K562 (cell line): ENCODE measurements around the gene DAGLB. TPM values are rescaled to one million over a fixed set of nuclear protein-coding genes. Genes with fewer than 3 reads are reported as not detected.
A peak's percentile ranks its signal among the peaks of the same experiment; 100 is the strongest.
"Not testable (repeated sequence)": the region's sequence is repeated elsewhere in the genome, so short reads cannot be mapped to it uniquely, and the experiment has no call there.

Experiments
- ATAC-seq: fragments of 200-7000 bp; cut with Tn5 transposase; 3 replicates; pipeline ENCODE4 v1.9.1; 2020; ENCODE audit warnings: moderate library complexity
- BruUV-seq: library from RNA; stranded (reverse); fragments of 400-500 nt; replicated peaks from 2 replicates; lab custom pipeline; 2021; lab: Mats Ljungman, UMichigan
- CTCF ChIA-PET: fragments of 300-600 bp; formaldehyde crosslinking; extraction: SDS; loops from one replicate; lab custom pipeline; 2021; ENCODE audit warnings: low intra/inter-chr PET ratio; lab: Yijun Ruan, JAX
- POLR2A ChIA-PET: fragments of 300-600, 350-650 bp; sonication (Branson Sonifier 250); formaldehyde crosslinking; extraction: SDS; loops from one replicate; lab custom pipeline; 2021; ENCODE audit warnings: antibody characterized with exemption, inconsistent platforms; lab: Yijun Ruan, JAX
- DNase-seq, 4 experiments: peaks; one replicate each; pipeline versions ENCODE4 v3.0.0 to v3.0.0-alpha.2; 2011 to 2018; ENCODE audit warnings: low spot score in 3 of 4, mixed read lengths in 3 of 4; ENCODE audit errors: extremely low read depth in 1 of 4
- FAIRE-seq: peaks from 2 replicates; lab custom pipeline; 2011; peaks lifted over from hg19 to GRCh38; lab: Jason Lieb, UNC
- H2AFZ ChIP-seq: 2 replicates; pipeline ENCODE4 v1.6.0; 2011; ENCODE audit warnings: low read depth, low read length, control low read depth, inconsistent platforms
- H3K27ac ChIP-seq: fragments of 200-600 bp; 3 replicates; pipeline ENCODE4 v1.8.0; 2011; ENCODE audit warnings: low read depth, mild to moderate bottlenecking, control low read depth, inconsistent platforms, low read length, moderate library complexity, mixed read lengths; ENCODE audit errors: extremely low read depth
- H3K27me3 ChIP-seq, 2 experiments: fragments of 300-600 bp in 1 of 2; 2 replicates in 1 of 2; 3 replicates in 1 of 2; pipeline versions ENCODE4 v1.6.0 to v1.8.0; 2011; ENCODE audit warnings: inconsistent platforms in 2 of 2, low read length in 2 of 2, mild to moderate bottlenecking in 1 of 2, mixed read lengths in 1 of 2, moderate library complexity in 1 of 2; ENCODE audit not compliant: control insufficient read depth in 2 of 2, insufficient read depth in 2 of 2
- H3K36me3 ChIP-seq: fragments of 300-600 bp; 3 replicates; pipeline ENCODE4 v1.8.0; 2011; ENCODE audit warnings: mild to moderate bottlenecking, low read length, inconsistent platforms; ENCODE audit not compliant: control insufficient read depth, insufficient read depth
- H3K4me1 ChIP-seq, 2 experiments: fragments of 200-600 bp in 1 of 2; replicated peaks in 1 of 2; 2 replicates in 1 of 2; 3 replicates in 1 of 2; pipeline versions ENCODE4 v1.5.1 to v1.8.0; 2011; ENCODE audit warnings: inconsistent platforms in 2 of 2, low read length in 2 of 2, mild to moderate bottlenecking in 1 of 2, mixed read lengths in 1 of 2, moderate library complexity in 1 of 2; ENCODE audit not compliant: control insufficient read depth in 2 of 2, insufficient read depth in 2 of 2
- H3K4me2 ChIP-seq: 2 replicates; pipeline ENCODE4 v1.6.1; 2011; ENCODE audit warnings: low read length, control low read depth, inconsistent platforms, mixed read lengths; ENCODE audit not compliant: insufficient read depth
- H3K4me3 ChIP-seq: fragments of 200-600 bp; sonication (generic), shearing (Covaris generic); 2 replicates; pipeline ENCODE4 v1.5.1; 2016; ENCODE audit warnings: control low read depth, inconsistent platforms
- H3K79me2 ChIP-seq: fragments of 200-600 bp; 3 replicates; pipeline ENCODE4 v1.8.0; 2011; ENCODE audit warnings: low read length, inconsistent platforms; ENCODE audit not compliant: control insufficient read depth, insufficient read depth
- H3K9ac ChIP-seq, 2 experiments: 2 replicates each; pipeline versions ENCODE4 v1.6.0 to v1.6.1; 2011; ENCODE audit warnings: low read depth in 2 of 2, low read length in 2 of 2, control low read depth in 1 of 2, inconsistent platforms in 1 of 2, mild to moderate bottlenecking in 1 of 2, mixed read lengths in 1 of 2; ENCODE audit not compliant: insufficient read depth in 1 of 2
- H3K9me1 ChIP-seq: one replicate; pipeline ENCODE4 v1.6.0; 2011; ENCODE audit warnings: inconsistent platforms, mild to moderate bottlenecking, low read length, moderate library complexity; ENCODE audit not compliant: control insufficient read depth, insufficient read depth
- H3K9me3 ChIP-seq: replicated peaks from 2 replicates; pipeline ENCODE4 v1.5.1; 2011; ENCODE audit warnings: low read depth, low read length, inconsistent platforms; ENCODE audit not compliant: control insufficient read depth, insufficient read depth
- H4K20me1 ChIP-seq: replicated peaks from 2 replicates; pipeline ENCODE4 v1.6.1; 2011; ENCODE audit warnings: low read length, inconsistent platforms, mixed read lengths; ENCODE audit not compliant: control insufficient read depth, insufficient read depth
- CEBPB ChIP-seq: fragments of 450-650 bp; IDR thresholded peaks from 2 replicates; pipeline ENCODE4 v1.6.1; 2016; ENCODE audit warnings: missing genetic modification characterization, missing compliant biosample characterization
- NBN ChIP-seq: fragments of 450-650 bp; IDR thresholded peaks from 2 replicates; pipeline ENCODE4 v1.6.1; 2016; ENCODE audit warnings: low read depth, mild to moderate bottlenecking
- POLR2G ChIP-seq: fragments of 200-400 bp; formaldehyde crosslinking; IDR thresholded peaks from 2 replicates; pipeline ENCODE4 v1.6.1; 2017; ENCODE audit warnings: low read depth, mild to moderate bottlenecking, antibody characterized with exemption, low read length, moderate library complexity
- WGBS: fragments of 100-300 bp; shearing (Covaris generic); methylation state at CpG from one replicate; pipeline ENCODE4 v1.1.6; 2016; ENCODE audit warnings: low coverage, mixed read lengths; ENCODE audit not compliant: insufficient coverage; ENCODE audit errors: missing lambda C conversion rate; 5-methylcytosine and 5-hydroxymethylcytosine counted together
- in situ Hi-C: fragments of 300-500 bp; cut with MboI; formaldehyde crosslinking; loops from 4 replicates; pipeline ENCODE4 v1.15.0; 2018; ENCODE audit warnings: inconsistent platforms, mixed read lengths
- intact Hi-C: fragments of 100-400 bp; cut with micrococcal nuclease; formaldehyde crosslinking; loops from 2 replicates; pipeline ENCODE4 v1.14.2; 2022
- polyA plus RNA-seq, 8 experiments: library from polyadenylated mRNA; depleted of rRNA in 4 of 8; stranded (reverse) in 5 of 8; unstranded in 3 of 8; fragments of >200 nt; fragmentation: Nextera tagmentation in 2 of 8; fragmentation: Illumina TruSeq in 1 of 8; extraction: Ambion mirVana in 2 of 8; extraction: Trizol in 1 of 8; gene quantifications; 2 replicates each; pipeline versions ENCODE4 v1.2.1 to v1.2.3, GENCODE V29; 2011 to 2014; ENCODE audit warnings: inconsistent platforms in 1 of 8, missing spikeins in 1 of 8
- total RNA-seq, 7 experiments: library from RNA; depleted of rRNA in 6 of 7; stranded (reverse); fragments of >200 nt in 6 of 7; fragmentation: Illumina TruSeq in 2 of 7; extraction: Trizol in 2 of 7; gene quantifications; 2 replicates each; pipeline versions ENCODE4 v1.2.1 to v1.2.3, GENCODE V29; 2011 to 2021; ENCODE audit warnings: low replicate concordance in 1 of 7

The DAGLB gene
- total and polyA plus RNA-seq, 9 of the 15 experiments (the other 6 are each of a cell fraction or from before 2014, with no cell fraction given) = 0.92 to 16.4 (median 9.3) TPM

GRCh38 chr7:6400243-6401105 lies 47.3 kb downstream of the DAGLB start:
- H3K27ac ChIP-seq, H3K9ac ChIP-seq, intact Hi-C loops, in situ Hi-C loops, DNase-seq, H3K9me1 ChIP-seq, H3K4me2 ChIP-seq, BruUV-seq, POLR2A ChIA-PET, ATAC-seq, H3K4me3 ChIP-seq, CTCF ChIA-PET, H3K9me3 ChIP-seq, FAIRE-seq, H3K27me3 ChIP-seq, H2AFZ ChIP-seq: not testable (repeated sequence)
- Histone ChIP-seq H3K79me2 (peaks cover 46% of the 10 kb centered on the region), H4K20me1 (peaks cover 24% of the 10 kb centered on the region), H3K36me3 (peaks cover 82% of the 10 kb centered on the region), H3K4me1 (peaks cover 4 to 15% of the 10 kb centered on the region in 2 experiments; a peak in 4 of 5 replicates)
- TF ChIP-seq CEBPB (tag) = 0 out of 2 replicates have a peak, but pooled peaks have one; percentile 6
- 95% methylated on average over 19 of the region's 19 CpGs for WGBS

GRCh38 chr7:6399351-6399750 lies 48.4 kb downstream of the DAGLB start:
- peaks cover 79% of the 10 kb centered on the region for H3K36me3 ChIP-seq
- peak overlapping the region in 1 of 2 experiments; percentile 83; a peak in 1 of 4 replicates for H3K9ac ChIP-seq
- no peaks in the 10 kb centered on the region for H3K27me3 ChIP-seq
- no peak overlapping the region for H2AFZ ChIP-seq
- no TSS peak for BruUV-seq
- peaks cover 27% of the 10 kb centered on the region for H4K20me1 ChIP-seq
- no peak overlapping the region for H3K27ac ChIP-seq
- H3K9me3 ChIP-seq = no peaks in the 10 kb centered on the region
- intact Hi-C loops (no loop called here), in situ Hi-C loops (no loop called here)
- FAIRE-seq (no peak), DNase-seq (no peak), ATAC-seq (no peak)
- peaks cover 57% of the 10 kb centered on the region for H3K79me2 ChIP-seq
- POLR2A ChIA-PET = interaction anchor here (1.1 to 1.9 kb wide), 2 partner anchors 9 to 10 kb away, joined by 3 to 6 read pairs; no protein-coding TSS in a partner anchor
- H3K4me3 ChIP-seq = no peak overlapping the region
- WGBS = 100% methylated on average over 8 of the region's 8 CpGs
- H3K9me1 ChIP-seq = peaks cover 2% of the 10 kb centered on the region
- no peak for TF ChIP-seq NBN
- 0 out of 2 replicates have a peak, but pooled peaks have one; percentile 8 for TF ChIP-seq POLR2G
- H3K4me2 ChIP-seq = no peak overlapping the region
- CTCF ChIA-PET = interaction anchor here (0.6 kb wide), 1 partner anchor 391 kb away, joined by 5 read pairs; no protein-coding TSS in a partner anchor
- peaks cover 10 to 23% of the 10 kb centered on the region in 2 experiments for H3K4me1 ChIP-seq
